Fibroblast of skin of abdomen (primary cell): Measurements from ENCODE around the gene PLAGL1. TPM values are rescaled to one million over a fixed set of nuclear protein-coding genes. Genes with fewer than 3 reads are reported as not detected.
"Not testable (repeated sequence)": the region's sequence is repeated elsewhere in the genome, so short reads cannot be mapped to it uniquely, and the experiment has no call there.

ENCODE experiments used
- DNase-seq: peaks from one replicate; pipeline ENCODE4 v3.0.0-alpha.2; 2013
- polyA plus RNA-seq, 2 experiments: library from polyadenylated mRNA; unstranded; fragments of 120-200 nt; gene quantifications; one replicate each; pipeline ENCODE4 v1.2.1, GENCODE V29; 2013; ENCODE audit not compliant: insufficient read length in 2 of 2

Gene PLAGL1, protein sequence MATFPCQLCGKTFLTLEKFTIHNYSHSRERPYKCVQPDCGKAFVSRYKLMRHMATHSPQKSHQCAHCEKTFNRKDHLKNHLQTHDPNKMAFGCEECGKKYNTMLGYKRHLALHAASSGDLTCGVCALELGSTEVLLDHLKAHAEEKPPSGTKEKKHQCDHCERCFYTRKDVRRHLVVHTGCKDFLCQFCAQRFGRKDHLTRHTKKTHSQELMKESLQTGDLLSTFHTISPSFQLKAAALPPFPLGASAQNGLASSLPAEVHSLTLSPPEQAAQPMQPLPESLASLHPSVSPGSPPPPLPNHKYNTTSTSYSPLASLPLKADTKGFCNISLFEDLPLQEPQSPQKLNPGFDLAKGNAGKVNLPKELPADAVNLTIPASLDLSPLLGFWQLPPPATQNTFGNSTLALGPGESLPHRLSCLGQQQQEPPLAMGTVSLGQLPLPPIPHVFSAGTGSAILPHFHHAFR
- polyA plus RNA-seq (2013, experiment 1 of 2; ENCODE audit: insufficient read length), result 38.5 TPM
- 39.9 TPM for polyA plus RNA-seq (2013, experiment 2 of 2; ENCODE audit: insufficient read length)

DNA sequence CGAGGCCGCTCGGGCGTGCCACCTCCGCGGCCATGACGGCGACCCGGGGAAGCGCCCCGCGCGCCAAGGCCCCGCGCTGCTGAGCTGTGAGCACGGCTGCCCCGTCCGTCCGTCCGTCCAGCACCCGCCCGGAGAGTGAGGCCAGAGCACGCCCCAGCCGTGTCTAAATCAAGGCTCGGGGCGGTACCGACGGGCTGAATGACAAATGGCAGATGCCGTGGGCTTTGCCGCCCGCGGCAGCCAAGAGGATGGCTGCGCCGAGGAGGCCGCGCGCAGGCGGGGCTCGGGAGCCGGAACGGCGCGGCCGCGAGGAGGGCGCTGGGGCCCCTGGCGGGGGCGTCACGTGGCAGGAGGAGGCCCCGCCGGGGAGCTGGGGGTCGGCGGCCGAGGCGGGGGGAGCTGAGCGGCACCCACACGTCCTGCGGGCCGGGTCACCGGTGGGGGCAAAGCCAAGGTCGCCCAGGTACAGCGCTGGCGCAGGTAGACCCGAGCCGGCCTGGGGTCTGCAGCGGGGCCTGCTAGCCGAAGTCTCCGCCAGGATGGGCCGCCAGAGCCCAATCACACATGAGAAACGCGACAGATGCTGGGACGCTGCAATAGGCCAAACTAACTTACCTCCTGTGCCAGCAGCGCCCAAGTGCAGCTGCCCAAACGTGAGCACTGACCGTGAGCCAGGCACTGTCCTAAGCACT is at the start of gene PLAGL1:
Gene PLAGL1 (minus strand): TSS at position 140 of the 692 bp plus-strand sequence. CDS start 60,123 bp downstream, outside the sequence.
- peak; percentile 66 for DNase-seq

DNA sequence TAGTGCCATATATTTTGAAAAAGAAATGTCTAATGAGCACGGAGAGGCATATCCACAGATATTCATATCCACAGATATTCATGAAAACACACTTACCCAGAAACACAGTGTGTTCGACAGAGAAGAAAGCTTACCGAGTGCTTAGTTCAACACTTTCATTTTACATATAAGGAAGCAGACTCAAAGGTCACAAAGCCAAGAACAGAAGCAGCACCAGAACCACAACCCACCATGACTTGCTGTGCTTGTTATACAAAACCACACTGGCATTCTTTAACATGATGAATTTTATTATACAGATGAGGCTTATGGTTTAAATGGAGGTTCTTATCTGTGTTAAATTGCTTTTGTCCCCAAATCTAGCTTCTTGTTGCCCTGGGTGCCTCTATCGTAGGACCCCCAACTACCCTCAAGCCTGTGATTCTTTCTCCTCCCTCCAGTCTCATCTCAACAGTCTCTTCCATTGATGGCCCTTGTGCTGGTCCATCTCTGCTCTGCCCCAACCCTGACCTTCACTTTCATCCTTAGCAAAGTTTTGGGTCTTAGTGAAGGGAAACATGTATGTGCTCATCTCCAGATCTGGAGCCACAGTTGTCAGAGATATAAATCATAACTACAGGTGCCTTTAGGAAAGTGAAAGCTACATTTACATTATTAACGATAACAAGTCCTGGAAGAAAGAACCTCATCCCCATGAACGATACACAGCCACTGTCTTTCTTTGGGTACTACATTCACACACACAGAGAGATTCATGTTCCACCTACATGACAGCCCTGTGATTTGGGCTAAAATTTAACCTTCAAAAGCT is 47.3 kb upstream of the PLAGL1 start:
- no peak for DNase-seq

DNA sequence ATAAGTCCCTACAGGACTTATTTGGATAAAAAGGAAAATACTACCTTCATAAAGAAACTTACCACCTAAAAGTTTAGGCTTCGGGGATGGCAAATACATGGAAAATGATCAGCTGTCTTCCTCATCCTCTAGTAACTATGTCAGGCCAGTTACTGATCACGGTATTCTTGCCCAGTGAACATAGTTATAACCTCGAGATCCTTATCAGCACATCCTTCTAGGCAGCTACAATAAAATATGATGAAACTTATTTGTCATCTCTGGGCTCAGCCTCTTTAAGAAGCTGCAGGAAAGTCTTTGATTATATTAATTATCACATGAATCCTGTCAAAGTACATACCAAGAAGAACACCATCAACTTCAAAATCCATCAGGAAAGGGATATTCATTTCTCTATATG is 45.5 kb upstream of the PLAGL1 start:
- DNase-seq, result no peak

DNA sequence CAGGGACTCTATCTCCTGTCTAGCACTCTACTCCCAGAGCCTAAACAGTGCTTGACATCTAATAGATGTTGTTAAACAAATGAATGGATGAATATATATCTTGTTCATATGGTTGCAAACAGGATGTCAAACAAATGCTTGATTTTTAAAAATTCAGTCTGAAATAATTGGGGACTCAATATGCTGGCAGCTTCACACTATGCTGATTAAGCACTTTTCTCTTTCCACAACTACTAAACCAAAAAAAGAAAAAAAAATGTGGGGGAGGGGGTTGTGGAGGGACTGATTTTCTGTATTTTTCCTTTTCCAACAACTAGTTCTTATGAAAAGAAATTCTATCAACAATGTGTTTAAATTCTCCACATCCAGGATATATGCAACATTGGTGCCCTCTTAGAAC is 44.4 kb upstream of the PLAGL1 start:
- no peak for DNase-seq

DNA sequence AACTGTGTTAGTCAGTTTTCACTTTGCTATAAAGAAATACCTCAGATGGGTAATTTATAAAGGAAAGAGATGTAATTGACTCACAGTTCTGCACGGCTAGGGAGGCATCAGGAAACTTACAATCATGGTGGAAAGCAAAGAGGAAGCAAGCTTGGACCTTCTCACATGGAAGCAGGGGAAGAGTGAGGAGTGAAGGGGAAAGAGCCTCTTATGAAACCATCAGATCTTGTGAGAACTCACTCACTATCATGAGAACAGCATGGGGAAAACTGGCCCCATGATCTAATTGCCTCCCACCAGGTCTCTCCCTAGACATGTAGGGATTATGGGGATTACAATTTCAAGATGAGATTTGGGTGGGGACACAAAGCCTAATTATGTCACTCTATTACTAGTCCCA is 41.3 kb upstream of the PLAGL1 start:
- DNase-seq, result no peak

DNA sequence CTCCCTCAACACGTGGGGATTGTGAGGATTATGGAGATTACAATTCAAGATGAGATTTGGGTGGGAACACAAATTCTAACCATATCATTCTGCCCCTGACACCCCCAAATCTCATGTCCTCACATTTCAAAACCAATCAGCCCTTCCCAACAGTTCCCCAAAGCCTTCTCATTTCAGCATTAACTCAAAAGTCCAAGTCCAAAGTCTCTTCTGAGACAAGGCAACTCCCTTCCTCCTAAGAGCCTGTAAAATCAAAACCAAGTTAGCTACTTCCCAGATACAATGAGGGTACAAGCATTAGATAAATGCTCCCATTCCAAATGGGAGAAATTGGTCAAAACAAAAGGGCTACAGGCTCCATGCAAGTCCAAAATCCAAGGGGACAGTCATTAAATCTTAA is 39.6 kb upstream of the PLAGL1 start:
- no peak for DNase-seq

DNA sequence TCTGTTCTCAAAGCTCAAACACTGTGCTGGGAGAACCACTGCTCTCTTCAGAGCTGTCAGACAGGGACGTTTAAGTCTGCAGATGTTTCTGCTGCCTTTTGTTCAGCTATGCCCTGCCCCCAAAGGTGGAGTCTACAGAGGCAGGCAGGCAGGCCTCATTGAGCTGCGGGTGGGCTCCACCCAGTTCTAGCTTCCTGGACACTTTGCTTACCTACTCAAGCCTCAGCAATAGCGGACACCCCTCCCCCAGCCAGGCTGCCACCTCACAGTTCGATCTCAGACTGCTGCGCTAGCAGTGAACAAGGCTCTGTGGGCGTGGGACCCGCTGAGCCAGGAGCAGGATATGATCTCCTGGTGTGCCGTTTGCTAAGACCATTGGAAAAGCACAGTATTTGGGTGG is 38.6 kb upstream of the PLAGL1 start:
- DNase-seq, result not testable (repeated sequence)

DNA sequence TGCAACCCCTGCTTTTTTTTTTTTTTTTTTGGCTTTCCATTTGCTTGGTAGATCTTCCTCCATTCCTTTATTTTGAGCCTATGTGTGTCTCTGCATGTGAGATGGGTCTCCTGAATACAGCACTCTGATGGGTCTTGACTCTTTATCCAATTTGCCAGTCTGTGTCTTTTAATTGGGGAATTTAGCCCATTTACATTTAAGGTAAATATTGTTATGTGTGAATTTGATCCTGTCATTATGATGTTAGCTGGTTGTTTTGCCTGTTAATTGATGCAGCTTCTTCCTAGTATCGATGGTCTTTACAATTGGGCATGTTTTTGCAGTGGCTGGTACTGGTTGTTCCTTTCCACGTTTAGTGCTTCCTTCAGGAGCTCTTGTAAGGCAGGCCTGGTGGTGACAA is 36.9 kb upstream of the PLAGL1 start:
- DNase-seq, result not testable (repeated sequence)

DNA sequence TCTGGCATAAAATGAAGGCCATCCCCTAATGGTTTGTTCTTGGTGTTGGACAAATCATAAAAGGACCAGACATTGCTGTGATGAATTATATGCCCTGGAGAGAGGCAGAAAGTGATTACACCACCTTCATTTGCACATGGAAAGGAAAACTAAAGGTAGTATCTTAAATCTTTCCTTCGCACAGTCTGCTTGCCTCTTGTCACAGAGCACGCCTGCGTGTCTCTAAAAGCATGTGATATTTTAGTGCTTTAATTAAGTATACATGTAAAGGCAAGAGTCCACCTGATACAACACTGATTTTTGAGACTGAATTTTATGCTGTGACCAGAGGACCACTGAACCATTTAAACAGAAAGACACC is 28.8 kb upstream of the PLAGL1 start:
- DNase-seq, result no peak

DNA sequence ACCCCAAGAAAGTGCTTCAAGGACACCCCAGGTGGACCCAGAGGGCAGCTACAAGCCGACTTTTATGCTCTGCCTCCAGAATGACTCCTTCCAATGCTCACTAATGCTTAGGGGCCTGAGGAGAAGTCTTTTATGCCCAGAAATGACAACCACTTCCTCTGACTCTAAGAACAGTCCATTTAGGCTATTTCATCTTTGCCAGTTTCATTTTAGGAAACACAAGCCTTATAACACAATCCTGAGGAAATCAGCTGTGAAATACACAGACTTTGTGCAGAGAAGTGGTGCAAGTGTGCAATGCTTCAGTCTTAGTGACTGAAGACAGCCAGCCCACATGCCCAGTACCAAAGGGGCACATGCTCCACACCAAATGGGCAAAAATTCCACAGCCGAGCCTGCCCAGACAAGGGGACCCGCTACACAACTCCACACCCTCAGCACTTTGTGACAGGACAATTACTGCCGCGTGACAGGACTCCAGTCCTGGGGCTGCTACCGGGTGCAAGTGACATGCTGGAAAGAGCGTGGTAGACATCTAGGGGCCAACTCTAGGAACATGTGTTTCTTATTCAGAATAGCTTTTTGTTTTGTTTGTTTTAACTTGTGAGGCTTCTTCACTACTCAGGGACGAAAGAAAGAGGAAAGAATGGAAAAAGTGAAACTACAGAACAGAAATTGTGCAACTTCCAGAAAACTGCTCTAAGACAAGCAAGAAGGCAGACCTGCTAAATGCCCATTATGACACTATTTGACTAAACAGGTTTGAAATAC is 28.2 kb upstream of the PLAGL1 start:
- peak; percentile 28 for DNase-seq

DNA sequence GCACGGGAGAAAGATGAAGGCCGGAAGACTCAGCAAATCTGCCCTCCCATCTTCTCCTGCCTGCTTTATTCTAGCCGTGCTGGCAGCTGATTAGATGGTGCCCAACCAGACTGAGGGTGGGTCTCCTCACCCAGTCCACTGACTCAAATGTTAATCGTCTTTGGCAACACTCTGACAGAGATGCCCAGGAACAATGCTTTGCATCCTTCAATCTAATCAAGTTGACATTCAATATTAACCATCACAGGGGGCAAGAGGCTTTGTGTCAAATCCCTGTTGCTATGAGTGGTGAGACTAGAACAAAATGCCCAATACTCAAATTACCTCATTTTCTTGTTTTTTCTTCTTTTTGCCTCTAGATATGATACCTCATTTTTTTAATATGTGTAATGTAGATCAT is 27.4 kb upstream of the PLAGL1 start:
- no peak for DNase-seq

DNA sequence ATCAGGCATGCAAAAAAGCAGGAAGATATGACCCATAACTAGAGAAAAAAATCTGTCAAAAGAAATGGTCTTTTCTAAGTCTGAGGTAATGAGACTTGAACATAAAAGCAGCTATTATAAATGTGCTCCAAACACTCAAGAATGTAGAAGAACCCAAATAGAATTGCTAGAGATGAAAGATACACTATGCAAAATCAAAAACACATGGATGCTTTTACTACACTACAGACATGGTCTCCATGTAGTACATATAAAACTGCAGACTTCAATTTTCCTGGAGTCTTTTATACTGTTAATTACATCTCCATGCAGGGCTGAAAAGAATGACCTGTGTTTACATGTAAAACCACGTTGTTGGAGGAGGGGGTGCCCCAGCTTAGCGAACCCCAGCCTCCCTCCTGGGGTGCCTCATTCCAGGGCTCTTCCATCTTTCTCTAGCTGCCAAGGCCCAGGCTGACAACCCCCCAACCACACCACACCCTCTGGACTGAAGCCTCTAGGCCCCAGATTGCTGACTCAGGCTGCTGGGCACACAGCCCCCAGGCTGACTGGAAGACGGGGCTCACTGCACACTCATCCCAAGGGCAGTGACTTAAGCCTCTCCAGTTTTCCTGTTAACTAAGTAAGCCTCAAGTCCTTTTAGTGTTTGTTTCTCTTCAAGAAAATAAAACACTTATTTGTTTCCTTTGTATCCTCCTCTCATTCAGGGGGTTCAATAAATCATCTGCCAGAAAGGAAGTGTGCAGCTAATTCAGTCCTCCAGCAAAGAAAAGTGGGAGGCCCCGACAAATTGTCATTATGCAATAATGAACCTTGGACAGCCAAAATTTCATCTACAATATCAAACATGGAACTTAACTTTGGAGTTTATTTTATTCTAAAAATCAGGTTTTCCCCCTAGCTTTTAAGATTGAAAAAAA is 26.0 kb upstream of the PLAGL1 start:
- peak; percentile 91 for DNase-seq

DNA sequence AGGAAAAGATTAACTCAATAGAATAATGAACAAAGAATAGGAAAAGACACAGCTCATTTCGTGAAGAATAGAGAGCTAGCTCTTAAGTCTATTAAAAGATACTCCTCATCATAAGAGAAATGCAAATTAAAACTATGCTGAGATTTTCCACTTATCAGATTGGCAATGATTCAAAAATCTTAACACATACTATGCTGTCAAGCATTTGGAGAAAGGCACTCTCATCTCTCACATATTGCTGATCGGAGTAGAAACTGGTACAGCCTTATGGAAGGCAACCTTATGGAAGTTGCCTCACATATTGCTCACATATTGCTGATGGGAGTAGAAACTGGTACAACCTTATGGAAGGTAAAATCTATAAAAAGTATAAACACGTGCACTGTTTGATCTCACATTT is 21.4 kb upstream of the PLAGL1 start:
- no peak for DNase-seq

DNA sequence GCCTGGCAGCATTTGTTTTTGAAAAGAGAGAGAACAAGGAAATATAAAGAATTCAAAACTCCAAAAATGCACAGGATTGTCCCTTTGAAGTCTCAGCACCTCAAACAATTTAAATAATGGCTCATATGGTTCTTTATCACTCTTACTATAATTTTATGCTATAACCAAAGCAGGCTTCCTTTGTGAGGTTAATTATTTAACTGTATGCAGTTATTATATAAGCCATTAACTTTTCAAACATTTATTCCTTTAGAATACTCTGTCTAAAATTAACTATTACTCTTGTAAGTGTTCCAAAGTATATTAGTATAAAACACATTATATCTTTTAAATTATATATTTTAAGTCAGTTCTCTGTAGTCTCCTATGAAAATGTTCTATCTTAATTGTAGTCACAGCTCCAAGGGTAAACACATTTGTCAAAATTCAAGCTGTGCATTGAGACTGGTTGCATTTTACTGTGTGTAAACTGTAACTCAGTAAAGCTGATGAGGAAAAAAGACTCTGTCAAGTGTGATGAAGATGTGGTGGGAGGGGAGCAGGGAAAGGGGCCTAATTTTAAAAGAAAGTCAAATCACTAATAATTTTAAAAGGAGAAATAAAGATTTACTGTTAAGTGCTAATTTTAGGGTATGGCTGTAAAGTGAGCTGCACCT is 20.0 kb upstream of the PLAGL1 start:
- no peak for DNase-seq

DNA sequence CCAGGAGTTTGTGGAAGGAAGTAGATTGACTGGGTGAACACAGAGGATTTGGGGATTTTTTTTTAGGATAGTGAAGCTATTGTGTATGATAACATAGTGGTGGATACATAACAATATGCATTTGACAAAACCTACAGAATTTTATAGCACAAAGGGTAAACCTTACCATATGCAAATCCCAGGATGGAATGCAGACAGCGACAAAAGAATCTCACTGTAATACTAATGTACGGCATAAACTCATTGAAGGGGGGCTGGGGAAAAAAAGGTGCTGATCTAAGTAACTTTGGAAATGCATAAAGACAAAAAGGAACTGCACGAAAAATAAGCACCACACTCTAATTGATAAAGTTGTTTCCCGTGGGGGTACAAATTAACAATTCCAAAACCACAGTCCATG is 15.2 kb upstream of the PLAGL1 start:
- DNase-seq, result no peak

DNA sequence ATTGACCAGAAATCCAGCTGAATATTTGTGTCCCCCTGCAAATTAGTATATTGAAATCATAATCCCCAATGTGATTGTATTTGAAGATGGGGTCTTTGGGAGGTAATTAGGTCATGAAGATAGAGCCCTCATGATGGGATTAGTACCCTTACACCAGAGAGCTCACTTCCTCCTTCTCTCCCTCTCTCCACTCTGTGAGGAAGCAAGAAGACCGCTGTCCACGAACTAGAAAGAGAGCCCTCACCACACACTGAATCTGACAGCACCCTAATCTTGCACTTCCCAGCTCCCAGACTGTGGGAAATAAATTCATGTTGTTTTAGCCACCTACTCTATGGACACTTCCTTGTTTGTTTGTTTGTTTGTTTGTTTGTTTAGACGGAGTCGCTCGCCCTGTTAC is 11.9 kb upstream of the PLAGL1 start:
- DNase-seq, result no peak

DNA sequence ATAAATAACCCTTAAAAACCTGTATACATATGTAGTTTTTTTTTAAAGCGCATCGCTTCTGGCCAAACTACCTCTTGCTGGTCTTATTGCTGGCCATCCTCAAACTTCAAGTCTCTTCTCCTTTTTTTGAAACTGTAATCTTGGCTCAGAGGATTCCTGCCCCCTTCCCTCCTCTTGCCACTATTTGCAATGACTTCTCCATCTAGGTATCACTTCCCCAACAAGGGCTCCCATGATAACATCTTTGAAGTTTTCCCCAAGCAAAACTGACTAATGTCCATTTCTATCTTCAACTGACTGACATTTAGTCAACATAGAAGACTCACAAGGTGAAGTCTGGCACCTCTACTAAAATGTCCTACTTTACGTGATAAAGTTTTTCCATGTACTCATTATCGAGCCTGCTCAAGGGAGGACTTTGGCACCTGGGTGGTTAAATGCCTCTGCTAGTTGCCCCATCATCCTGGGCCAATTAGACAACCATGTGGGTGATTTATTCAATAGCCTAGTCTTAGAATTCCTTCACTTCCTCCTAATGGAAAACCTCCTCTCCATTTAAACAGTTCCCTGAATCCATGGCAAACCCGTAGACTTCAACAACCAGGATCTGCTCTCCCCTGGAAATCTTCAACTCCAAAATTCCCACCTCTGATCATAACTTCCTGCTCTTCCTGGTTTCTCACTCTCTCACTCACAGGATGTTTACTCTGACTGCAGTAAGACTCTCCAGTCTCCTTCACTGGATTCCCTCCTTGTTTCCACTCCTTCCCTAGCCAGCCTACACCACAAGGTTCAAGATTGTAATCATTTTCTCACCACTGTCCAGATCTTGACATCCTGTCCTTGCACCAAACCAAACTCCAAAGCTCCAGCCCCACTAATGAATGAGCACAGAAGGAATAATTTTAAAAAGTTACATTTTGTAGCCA is 9.4 kb upstream of the PLAGL1 start:
- no peak for DNase-seq

DNA sequence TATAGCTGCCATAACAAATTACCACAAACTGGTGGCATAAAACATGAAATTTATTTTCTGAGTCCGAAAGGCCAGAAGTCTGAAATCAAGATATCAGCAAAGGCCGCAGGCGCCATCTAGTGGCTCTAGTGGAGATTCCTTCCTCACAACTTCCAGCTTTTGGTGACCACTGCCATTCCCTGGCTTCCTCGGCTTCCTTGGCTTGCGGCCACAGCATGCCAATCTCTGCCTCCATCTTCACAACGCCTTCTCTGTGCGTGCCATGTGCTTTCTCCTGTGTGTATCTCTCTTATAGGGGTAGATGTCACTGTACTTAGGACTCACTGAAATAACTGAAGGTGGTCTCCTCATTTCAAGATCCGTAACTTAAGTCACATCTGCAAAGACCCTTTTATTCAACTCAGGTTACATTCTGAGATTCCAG is 5.4 kb upstream of the PLAGL1 start:
- DNase-seq, result peak; percentile 78

DNA sequence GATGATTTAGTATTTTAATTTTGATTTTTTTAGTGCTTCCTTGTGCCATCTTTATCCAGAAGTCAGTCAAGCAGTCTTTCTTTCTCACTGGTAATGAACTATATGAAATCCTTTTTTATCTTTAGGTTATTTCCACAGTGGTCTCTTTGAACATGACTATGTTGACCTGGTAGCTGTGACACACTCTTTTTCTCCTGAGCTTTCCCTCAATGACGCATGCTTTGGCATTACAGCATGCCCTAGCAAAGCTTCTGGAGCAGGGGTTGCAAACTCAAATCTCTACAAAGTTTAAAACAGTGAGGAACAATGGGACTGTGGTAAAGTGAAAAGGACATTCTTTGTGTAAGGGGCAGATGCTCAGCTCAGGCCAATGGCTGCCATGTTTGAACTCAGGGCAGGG is 4.5 kb upstream of the PLAGL1 start:
- no peak for DNase-seq
